HG03457 (cell line): ENCODE results near the gene PRRG3.

Source experiments
- ATAC-seq: cut with Tn5 transposase; IDR thresholded peaks from one replicate; pipeline ENCODE4 v1.9.1; 2021; ENCODE audit warnings: moderate number of reproducible peaks; ENCODE audit not compliant: unreplicated experiment

Gene PRRG3

DNA sequence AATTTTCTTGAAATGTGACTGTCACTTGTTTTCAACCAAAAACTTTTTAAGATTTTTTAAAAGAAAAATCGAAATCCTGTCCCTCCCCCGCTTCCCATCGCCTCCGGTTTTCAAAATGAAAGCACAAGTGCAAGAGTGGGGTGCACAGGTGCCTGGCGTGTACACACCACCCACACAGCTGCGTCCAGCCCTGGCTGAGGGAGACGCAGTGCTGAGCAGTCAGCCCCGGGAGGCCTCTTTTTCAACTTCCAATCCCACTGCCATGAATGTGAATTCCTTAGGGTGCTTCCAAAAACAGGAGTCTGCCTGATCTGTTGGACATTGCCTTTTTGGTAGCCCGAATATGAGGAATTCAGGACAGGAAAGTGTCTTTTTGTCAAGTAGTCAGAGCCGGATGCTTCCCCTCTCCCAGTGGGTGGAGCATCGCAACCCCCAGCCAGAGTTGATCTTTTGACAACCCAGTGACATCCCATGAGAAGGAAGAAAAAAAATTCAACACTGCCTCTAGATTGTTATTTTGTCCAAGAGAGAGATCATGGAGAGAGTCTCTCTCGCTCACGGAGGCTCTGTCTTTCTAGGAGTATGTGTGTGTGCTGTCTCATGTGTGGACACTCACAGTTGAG, 8.9 kb downstream of the PRRG3 start:
- ATAC-seq: no peak

DNA sequence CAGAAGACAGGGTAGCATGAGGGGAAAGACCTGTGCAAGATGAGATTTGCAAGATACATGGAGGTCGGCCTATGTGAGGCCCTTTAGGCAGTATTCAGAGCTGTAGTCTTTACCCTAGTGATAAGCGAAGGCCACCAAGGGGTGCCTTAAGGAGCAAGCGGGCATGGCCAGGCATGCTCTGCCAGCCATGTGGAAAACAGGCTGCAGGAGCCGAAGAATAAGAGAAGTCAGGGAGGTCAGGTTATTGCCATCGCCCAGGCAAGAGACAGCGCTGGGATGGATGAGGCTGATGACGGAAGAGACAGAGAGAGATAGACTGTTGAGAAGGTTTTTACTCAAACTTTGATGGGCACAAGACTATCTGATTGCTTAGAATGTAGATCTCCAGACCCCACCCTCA, 13.6 kb downstream of the PRRG3 start:
- ATAC-seq: no peak

DNA sequence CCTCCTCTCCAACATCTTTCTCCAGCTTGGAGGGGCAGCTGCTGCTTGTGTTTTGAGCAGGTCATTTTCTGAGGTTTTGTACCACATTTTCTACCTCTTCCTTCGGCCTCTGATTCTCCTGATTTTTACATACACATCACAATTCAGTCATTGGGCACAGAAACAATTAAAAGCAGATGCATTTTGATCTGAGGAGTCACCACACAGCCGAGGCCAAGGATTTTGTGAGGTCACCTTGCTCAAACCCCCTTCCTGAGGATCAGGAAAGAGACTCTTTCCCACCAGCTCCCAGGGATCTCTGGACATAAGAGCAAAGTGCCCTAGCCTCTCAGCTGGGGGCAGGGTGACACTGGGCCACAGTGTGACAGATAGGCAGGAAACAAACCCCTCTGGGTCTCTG, 15.2 kb downstream of the PRRG3 start:
- no peak for ATAC-seq

DNA sequence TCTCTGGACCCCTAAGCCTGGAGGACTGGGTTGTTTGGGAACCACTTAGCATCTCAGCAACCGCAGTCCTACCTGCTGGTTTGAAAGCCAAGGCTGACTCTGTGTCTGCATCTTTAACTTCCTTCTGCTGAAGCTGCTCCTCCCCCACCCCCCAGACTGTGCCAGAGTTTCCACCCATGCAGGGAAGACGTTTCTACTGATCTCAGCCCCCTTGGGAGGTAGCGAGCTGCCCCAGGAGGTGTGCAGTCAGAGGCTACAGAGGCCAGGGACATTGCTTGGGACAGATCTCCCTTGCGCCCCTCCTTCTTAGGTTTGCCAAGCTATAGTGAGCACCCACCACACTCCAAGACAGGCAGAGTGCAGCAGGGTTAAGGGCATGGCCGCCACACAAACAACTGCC, 15.9 kb downstream of the PRRG3 start:
- ATAC-seq: no peak

DNA sequence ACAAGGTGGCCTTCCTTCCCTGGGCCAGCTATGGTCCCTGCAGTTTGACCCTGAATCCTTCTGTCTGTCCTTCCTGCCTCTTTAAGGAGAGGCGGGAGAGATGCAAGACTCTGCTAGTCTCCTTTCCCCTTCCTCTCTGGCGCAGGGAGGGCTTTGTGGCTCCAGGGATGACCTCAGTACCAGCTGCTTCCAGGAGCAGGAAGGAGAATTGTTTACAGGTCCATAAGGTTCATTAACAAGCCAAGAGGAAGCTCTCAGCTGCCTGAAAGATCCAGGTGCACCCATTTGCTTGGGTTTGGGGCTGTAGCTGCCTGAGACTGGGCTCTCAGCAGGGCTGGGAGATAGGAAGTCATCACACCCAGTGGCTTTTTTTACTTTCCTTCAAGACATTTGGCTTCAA, 16.5 kb downstream of the PRRG3 start:
- ATAC-seq: no peak

DNA sequence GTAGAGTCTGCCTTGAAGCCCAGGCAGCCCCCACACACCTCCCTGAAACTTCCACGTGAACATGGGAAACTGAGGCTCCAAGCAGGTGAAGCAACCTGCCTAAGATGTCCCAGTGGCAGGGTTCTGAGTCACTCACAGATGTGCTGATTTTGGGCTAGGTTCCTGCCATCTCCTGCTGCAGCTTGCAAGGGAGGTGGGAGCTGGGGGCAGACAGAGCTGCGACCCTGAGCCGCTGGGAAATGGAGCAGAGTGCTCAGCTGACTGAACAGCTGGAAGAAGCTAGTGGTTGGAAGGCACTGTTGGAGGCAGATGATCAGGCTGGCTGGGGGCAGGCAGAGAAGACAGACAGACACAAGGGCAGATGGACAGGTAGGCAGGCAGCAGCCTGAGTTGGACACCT, 17.0 kb downstream of the PRRG3 start:
- no peak for ATAC-seq

DNA sequence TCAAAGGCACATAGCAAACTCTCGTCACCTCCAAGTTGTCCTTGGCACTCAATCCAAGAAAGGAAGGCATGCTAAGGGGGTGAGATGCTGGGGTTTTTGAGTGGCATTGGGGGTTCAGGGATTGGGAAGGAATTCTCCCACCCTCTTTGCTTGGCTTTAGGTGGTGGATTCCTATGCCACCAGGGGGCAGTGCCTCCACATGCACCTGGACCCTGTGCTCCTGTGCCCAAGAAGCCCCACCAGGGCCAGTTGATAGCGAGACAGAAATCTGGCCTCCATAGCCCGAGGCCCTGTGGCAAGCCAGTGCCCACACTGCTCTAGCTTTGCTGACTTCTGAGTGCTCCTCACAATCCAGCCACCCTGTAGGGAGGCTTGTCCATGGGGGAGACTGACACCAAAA, 18.6 kb downstream of the PRRG3 start:
- ATAC-seq: no peak

DNA sequence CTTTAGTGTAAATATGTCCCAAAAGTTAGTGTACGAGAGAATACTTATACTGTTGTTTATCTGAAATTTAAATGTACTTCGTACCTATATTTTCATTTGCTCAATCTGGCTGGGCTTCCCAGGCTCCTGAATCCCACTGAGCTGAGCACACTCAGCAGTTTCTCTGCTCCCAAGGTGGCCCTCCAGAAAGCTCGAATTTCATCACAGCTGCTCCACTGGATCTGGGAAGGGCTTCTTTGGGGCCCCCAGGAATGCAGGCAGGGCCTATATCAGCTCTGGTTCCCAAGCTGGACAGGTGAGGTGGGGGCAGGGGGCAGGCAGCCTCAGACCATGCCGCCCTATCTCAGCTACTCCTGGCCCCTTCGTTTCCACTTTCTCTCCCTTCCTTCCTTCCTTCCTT, 19.1 kb downstream of the PRRG3 start:
- ATAC-seq: no peak

DNA sequence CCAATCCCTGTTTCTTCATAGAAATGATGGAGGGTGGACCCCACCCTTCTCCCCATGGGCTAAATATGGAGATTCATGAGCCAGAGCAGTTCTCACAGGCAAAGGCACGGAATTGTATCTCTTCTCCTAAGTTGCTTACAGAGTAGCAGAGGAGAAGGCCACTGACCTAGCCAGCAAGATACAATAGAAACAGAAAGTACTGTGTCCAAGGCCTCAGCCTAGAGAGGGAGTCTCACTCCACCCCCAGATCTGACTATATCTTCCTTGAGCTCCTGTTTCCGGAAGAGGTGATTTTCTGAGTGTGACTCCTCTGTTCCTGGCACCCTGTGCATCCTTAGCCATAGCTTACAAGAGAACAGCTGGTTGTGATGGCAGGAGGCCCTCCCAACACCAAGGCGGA, 20.5 kb downstream of the PRRG3 start, which contains the start of gene FATE1:
TSS of gene FATE1 (plus strand) at position 284 of the 400 bp plus-strand sequence. CDS start at position 369, 85 bp downstream.
- ATAC-seq: no peak

DNA sequence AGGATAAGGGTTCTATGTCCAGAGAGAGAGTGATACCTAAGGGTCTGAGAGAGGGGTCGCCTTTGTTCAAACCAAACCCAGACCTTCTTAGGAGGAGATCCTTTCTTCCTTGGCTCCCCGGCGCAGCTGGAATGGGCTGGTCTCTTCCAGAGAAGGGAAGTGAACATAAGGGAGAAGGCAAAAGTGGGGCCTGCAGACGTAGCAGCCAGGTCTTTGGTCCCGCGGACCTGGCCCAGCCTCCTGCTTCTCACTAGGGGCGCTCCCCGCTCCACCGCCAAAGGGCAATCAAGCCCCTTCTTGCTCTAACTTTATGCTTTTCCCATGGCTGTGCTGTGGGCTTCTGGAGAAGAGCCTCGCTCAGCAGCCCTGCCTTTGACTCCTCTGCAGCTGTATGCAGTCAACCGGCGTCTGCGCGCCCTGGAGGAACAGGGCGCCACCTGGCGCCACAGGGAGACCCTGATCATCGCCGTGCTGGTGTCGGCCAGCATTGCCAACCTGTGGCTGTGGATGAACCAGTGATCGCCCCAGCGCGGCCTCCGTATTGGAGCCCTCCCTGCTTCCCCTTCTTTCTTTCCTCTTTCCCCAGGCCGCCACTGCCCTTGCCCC, 27.1 kb downstream of the PRRG3 start:
- ATAC-seq: no peak

DNA sequence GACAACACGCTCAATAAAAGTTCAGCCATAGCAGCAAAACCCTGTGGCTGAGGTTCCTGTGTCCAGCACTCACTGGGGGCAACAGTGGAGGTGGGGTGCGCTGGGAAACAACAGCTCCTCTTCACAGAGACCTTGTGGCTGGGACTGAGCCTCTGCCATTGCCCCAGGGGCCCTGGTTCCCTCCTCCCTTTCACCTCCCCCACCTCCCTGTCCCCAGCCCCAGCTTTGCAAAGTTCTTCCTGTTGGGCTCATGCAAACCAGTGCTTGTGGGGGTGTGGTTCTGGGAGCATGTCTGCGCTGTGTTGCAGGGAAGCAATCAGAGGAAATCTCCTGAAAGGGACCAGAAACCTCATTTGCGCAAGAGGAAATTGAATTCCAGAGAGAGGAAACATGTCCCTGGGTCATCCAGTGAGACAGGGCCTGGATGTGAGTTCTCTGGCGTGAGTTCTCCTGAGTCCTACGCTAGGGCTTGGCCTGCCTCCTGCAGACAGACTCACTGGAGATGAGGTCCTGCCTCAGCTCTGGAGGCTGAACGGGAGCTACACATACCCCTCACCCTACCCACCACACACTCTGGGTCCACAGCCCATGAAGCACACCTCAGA, 28.0 kb downstream of the PRRG3 start:
- ATAC-seq: no peak

DNA sequence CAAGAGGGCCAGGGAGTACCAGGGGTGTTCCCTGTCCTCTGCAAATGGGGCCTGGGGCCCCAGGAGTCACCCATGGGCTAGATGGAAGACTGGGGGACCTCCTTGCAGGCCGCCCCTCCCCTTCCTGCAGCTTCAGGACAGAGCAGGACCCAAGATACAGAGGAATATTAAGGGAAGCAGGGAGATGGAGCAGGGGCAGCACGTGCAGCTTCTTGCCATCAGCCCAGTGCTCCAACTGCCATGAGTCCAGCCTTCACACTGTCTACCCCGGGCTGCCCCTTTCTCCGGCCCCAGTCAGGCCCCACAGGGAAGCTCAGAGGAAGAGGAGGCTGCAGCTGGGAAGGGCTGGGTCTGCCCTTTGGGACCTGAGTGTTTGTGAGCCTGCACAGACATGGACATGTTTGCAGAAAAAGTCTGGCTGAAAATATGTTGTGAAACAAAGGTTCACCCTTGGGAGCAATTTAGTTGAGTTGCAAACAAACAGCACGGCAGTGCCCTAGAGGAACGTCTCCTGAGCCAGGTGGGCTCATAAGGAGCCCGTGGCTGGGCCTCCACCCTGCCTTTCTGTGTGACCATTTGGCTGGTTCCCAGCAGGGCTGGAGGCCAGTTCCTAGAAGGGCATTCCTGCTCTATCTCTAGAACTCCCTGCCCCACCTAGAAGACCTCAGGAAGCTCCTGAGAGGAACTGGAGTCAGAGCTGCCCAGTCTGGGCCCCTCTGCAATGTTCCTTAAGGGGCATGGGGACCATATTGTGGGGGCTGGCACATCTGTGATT, 29.5 kb downstream of the PRRG3 start:
- no peak for ATAC-seq

DNA sequence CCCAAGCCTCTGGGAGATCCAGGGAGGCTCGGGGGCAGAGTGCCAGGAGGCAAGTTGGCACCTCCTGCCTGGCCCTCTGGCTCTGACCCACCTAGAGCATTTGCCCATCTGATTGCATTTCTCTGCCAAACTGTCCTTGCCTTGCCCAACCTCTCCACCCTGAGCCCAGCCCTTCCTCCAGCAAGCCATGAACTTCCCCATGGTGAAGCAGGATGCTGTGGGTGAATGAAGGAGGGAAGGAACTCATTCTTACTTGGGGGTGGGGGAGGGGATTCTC, 30.0 kb downstream of the PRRG3 start:
- no peak for ATAC-seq

DNA sequence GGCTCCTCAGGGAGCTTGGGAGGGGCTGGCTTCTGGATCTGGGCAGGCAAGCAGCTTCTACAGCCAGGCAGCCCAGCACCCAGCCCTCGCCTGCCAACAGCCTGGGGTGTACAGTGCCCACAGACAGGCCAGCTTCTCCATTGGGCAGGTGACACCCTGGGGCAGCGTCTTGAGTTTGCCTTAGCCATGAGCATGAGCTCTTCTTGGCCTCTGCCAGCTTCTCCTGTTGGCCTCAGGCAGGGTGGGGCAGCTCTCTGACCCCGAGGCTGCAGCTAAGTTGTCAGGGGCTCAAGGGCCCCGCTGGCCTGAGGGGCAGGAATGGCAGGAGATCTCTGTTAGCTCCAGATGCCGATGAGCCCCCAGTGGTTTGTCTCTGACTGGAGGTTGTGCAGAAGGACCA, 31.5 kb downstream of the PRRG3 start:
- no peak for ATAC-seq

DNA sequence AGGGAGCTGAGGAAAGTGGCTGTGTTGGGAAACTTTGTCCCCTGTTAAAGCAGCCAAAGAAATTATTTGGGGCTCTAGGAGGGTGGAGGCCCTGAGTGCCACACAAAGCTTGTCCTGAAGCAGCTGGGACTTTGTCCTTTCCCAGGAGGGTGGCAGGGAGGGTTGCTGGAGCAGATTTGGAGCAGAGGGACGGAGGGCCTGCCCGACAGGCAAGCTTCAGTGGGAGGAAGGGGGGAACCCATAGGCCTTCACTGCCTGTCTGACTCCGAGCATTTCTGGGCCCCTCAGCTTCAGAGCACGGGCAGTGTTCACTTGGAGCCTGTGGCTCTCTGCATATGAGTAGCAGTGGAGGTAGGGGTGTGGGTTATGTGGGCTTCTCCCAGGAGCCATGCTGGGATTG, 32.1 kb downstream of the PRRG3 start:
- no peak for ATAC-seq

DNA sequence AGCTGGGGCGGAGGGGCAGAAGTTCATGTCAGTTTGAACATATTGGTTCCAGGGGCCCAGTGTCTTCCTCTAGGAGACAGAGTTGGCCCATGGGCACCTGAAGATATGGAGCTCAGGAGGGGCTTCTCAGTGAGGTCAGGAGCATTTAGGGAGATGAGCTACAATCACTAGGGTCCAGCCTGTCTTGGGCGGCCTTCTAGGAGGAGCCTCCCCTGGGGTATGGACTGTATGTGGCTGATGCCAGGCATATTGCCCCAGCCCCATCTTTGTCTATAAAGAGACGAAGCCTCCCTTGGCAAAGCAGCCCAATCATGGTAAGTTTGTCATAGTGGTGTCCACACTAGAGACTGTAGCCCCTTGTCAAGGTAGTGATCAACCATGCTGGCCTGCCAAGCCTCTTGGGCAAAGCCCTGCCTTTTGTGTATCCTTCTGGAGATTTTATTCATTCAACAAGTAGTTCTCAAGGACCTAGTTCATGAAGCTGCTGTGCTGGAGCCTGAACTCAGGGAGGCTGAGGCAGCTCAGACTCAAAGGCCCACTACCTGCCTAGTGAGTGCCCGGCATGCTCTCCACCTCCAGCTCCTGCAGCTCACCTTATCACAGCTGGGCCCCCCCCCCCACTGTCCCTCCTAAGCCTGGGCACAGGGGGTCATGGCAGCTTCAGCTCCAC, 33.9 kb downstream of the PRRG3 start:
- ATAC-seq: no peak

DNA sequence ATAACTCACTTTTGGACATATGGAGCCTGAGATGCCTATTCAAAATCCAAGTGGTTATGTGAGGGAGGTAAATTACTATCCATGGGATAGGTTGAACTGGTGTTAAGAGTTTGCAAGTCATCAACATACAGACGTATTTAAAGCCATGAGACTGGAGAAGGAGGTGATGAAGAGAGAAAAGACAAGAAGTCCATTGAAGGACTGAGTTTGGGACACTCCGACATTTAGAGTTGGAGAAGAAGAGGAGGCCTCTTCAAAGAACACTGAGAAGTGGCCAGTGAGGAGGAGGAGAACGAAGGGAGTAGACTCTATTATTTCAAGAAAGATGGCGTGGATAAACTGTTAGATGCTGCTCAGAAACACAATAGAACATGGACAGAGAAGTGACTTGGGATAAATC, 39.2 kb downstream of the PRRG3 start, which contains the start of gene CNGA2:
TSS of gene CNGA2 (plus strand) at position 301 of the 400 bp plus-strand sequence. CDS start 3,738 bp downstream, outside the sequence.
- ATAC-seq: no peak

DNA sequence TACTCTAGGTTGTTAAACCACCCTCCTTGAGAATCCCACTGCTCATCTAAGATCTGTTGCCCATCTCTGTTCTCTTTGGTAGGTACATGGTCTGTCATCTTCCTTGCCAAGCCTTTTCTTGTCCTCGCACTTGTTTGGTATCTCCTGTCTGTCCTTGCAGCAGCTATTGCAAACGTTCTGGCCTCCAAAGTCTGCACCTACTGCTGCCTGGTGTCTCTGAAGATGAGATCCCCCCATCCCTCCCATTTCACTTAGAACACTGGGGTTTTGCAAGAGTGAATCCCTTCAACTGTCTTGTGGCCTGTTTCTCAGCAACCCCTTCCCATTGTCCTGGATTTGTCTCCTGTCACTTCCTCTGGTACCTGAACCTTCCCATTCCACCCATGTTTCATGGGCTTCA, 40.0 kb downstream of the PRRG3 start:
- no peak for ATAC-seq

DNA sequence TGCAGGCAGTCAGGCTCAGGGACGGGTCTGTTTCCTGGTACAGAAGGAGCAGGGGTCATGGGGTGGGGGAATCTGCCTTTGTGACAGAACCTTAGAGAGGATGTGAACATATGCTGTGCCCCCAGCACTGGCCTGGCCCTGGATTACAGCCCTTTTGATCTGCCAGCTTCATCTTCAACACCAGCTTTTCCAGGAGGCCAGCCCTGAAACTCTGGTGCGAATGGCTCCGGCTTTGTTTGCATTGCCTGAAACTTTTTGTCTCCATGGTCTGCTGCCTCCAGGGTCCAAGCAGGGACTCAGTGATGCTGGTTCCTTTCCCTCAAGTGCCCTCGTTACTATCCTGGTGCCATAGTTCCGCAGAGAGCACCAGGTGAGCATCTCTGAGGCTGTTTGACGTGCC, 41.4 kb downstream of the PRRG3 start:
- ATAC-seq: no peak

DNA sequence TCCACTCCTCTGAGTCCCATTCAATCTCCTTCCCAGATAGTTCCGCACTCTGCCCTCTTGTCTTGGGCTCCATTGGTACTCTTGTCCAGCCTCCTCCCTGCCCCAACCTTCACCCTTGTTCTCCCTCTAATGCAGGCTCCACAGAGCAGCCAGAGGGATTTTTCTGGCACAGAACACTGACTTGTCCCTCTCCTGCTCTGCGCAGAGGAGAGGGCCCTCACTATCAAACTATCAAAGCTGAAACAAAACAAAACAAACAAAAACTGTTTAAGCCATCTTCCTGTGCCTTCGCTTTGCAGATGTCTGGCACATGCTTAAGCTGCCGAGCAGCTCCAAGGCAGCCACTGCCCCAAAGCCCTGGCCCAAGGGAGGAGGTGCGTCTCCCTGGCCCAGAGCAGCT, 42.2 kb downstream of the PRRG3 start:
- ATAC-seq: no peak

DNA sequence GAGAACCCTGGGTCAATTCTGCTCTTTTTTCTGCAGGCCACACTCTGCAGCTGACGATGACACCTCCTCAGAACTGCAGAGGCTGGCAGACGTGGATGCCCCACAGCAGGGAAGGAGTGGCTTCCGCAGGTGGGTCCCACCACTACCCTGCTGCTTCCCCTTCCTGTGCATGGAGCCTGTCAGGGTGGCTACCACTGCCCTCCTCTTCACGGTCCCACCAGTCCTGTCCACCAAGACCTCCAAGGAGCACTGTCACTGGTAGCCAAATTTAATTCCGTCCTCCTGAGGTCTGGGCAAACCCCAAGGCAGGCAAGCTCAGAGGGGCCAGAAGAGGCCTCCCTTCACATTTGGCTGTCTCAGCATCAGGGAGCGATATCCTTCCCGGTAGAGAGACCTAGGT, 43.5 kb downstream of the PRRG3 start:
- ATAC-seq: no peak
